NCI-H1092 treated with DMSO at 0.1 percent for 48 hours (cell line): ENCODE results near the gene XIRP1.

Experiments used
- DNase-seq: peaks from one replicate; lab custom pipeline; 2025; lab: John Stamatoyannopoulos, UW

The XIRP1 gene

GRCh38 chr3:39166134-39166710 is 26.2 kb downstream of the XIRP1 start:
- DNase-seq: no peak

- DNase-seq: no peak
Measured at GRCh38 chr3:39165518-39165917, 26.9 kb downstream of the XIRP1 start.

- no peak for DNase-seq
Measured at GRCh38 chr3:39164414-39164813, 28.0 kb downstream of the XIRP1 start.

GRCh38 chr3:39158148-39158715 is 34.2 kb downstream of the XIRP1 start:
- DNase-seq: no peak

- DNase-seq: no peak
Measured at GRCh38 chr3:39157359-39157758, 35.0 kb downstream of the XIRP1 start.

- DNase-seq: no peak
Measured at GRCh38 chr3:39156421-39156820, 36.0 kb downstream of the XIRP1 start.

- no peak for DNase-seq
Measured at GRCh38 chr3:39154280-39155021, 37.9 kb downstream of the XIRP1 start.

- no peak for DNase-seq
Measured at GRCh38 chr3:39153977-39154279, 38.5 kb downstream of the XIRP1 start.

- no peak for DNase-seq
Measured at GRCh38 chr3:39150803-39151631, 41.4 kb downstream of the XIRP1 start.

GRCh38 chr3:39150148-39150802 is 42.1 kb downstream of the XIRP1 start:
- DNase-seq: peak; percentile 21

GRCh38 chr3:39149498-39150147 is 42.8 kb downstream of the XIRP1 start:
- DNase-seq: no peak

- no peak for DNase-seq
Measured at GRCh38 chr3:39149059-39149455, 43.3 kb downstream of the XIRP1 start.

GRCh38 chr3:39148435-39149058 is 43.8 kb downstream of the XIRP1 start:
- DNase-seq: no peak

GRCh38 chr3:39147711-39148434 is 44.5 kb downstream of the XIRP1 start:
- DNase-seq: no peak

GRCh38 chr3:39146611-39147591 is 45.5 kb downstream of the XIRP1 start:
- no peak for DNase-seq

GRCh38 chr3:39146083-39146501 is 46.3 kb downstream of the XIRP1 start:
- no peak for DNase-seq

GRCh38 chr3:39144748-39145380 is 47.5 kb downstream of the XIRP1 start:
- no peak for DNase-seq

GRCh38 chr3:39144095-39144747 is 48.2 kb downstream of the XIRP1 start:
- peak; percentile 19 for DNase-seq
